Transverse colon (tissue), 4 donors: ENCODE data around the gene RHOBTB3. TPM values are rescaled to one million over a fixed set of nuclear protein-coding genes. Genes with fewer than 3 reads are reported as not detected.
A peak's percentile ranks its signal among the peaks of the same experiment; 100 is the strongest.

Experiments
- DNase-seq: peaks from one replicate; pipeline ENCODE4 v3.0.0-alpha.2; 2019
- H3K27ac ChIP-seq, 4 donors: fragments of 200-600 bp; sonication (generic); 2 replicates each; pipeline ENCODE4 v1.5.1; 2016 to 2018; ENCODE audit warnings: inconsistent platforms in 4 of 4
- H3K27me3 ChIP-seq: fragments of 200-600 bp; sonication (generic); 2 replicates; pipeline ENCODE4 v1.5.1; 2017; ENCODE audit warnings: inconsistent platforms
- H3K36me3 ChIP-seq, 4 donors: fragments of 200-600 bp; sonication (generic); 2 replicates each; pipeline ENCODE4 v1.5.1; 2017 to 2019; ENCODE audit warnings: inconsistent platforms in 4 of 4
- H3K4me1 ChIP-seq, 4 donors: fragments of 200-600 bp; sonication (generic); 2 replicates each; pipeline ENCODE4 v1.5.1; 2017 to 2020; ENCODE audit warnings: inconsistent platforms in 4 of 4
- H3K4me3 ChIP-seq, 4 donors: fragments of 200-600 bp; sonication (generic); 1 replicate in 1 of 4; 2 replicates in 3 of 4; pipeline versions ENCODE4 v1.5.1 to v1.6.1; 2017 to 2019; ENCODE audit warnings: inconsistent platforms in 4 of 4
- H3K9me3 ChIP-seq, 2 donors: fragments of 200-600 bp; sonication (generic); 2 replicates each; pipeline ENCODE4 v1.5.1; 2017 to 2019; ENCODE audit warnings: inconsistent platforms in 2 of 2
- EP300 ChIP-seq: sonication (generic); formaldehyde crosslinking; IDR thresholded peaks from one replicate; pipeline ENCODE4 v1.6.1; 2017; ENCODE audit warnings: antibody characterized with exemption, low read depth
- POLR2A ChIP-seq: fragments of 450-650 bp; IDR thresholded peaks from one replicate; pipeline ENCODE4 v1.6.1; 2016; ENCODE audit warnings: antibody characterized with exemption, mild to moderate bottlenecking, moderate library complexity
- POLR2AphosphoS5 ChIP-seq, 3 donors: sonication (generic); formaldehyde crosslinking; IDR thresholded peaks; one replicate each; pipeline ENCODE4 v1.6.1; 2016; ENCODE audit warnings: antibody characterized with exemption in 3 of 3
- whole genome bisulfite sequencing, 2 donors: methylation state at CpG; one replicate each; pipeline ENCODE4 v1.1.5; 2018; ENCODE audit warnings: low coverage in 1 of 2; 5-methylcytosine and 5-hydroxymethylcytosine counted together
- in situ Hi-C, 4 donors: fragments of 200-750 bp; cut with MboI; loops; one replicate each; pipeline versions ENCODE4 v1.15.0 to v1.15.1; 2017; ENCODE audit warnings: low sequenced_read_pairs in 3 of 4, low pct_ligation_motif_present in 1 of 4, low pct_unique_long_range_greater_than_20kb in 1 of 4
- intact Hi-C: fragments of 100-400 bp; cut with DNase I; formaldehyde crosslinking; loops from one replicate; pipeline ENCODE4 v1.15.1; 2023; ENCODE audit warnings: low total_unique reads
- total RNA-seq, 4 donors: library from RNA; depleted of rRNA; stranded (reverse); fragments of >200 nt; gene quantifications; one replicate each; pipeline ENCODE4 v1.1.0, GENCODE V29; 2016
- TF ChIP-seq, protein P1 (sequence below), 5 experiments: fragments of 200-600 bp in 3 of 5; fragments of 450-650 bp in 2 of 5; sonication (generic) in 3 of 5; IDR thresholded peaks; 1 replicate in 2 of 5; 2 replicates in 3 of 5; pipeline ENCODE4 v1.5.1; 2016 to 2017; ENCODE audit warnings: antibody characterized with exemption in 5 of 5, inconsistent platforms in 3 of 5, mild to moderate bottlenecking in 2 of 5, moderate library complexity in 1 of 5

Gene RHOBTB3
- total RNA-seq, 4 donors from 2014 or later, result 53.0 to 143 (median 84.2) TPM

DNA sequence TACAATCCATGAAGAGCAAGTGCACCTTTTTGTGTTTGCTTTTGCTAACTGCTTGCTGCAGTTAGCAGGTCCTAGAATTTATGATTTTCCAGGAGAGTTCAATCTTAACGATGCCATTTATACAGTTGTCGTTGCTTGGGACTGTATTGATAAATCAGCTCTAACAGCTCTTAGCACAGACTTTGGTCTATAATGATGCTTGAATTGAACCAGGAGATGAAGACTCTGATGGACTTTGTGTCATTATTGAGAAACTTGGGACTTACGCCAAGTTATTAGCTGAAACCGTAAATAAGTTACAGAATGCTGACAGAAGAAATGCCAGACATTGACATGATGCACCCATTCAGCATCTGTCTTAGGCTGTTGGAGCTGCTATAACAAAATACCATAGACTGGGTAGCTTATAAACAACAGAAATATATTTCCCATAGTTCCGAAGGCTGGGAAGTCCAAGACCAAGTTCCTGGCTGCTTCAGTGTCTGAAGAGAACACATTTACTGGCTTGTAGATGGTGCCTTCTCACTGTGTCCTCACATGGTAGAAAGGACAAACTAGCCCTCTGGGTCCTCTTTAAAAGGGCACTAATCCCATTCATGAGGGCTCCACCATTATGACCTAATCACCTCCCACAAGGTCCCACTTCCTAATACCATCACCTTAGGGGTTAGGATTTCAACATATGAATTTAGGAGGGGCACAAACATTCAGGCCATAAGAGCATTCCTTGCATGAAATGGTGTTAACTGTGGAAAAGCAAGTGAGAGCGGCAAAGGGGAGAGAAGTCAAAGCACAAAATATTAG, 73.8 kb downstream of the RHOBTB3 start:
- intact Hi-C loops (no loop called here), in situ Hi-C loops (no loop called here)
- peaks cover 0 to 5% of the 10 kb centered on the region in 2 donors for H3K9me3 ChIP-seq
- no peaks in the 10 kb centered on the region for H3K27me3 ChIP-seq
- no peak for DNase-seq
- 70 to 76% methylated on average over 5 to 6 of the region's 6 CpGs for WGBS, 2 donors
- H3K4me3 ChIP-seq, result no peak overlapping the region
- no peaks in the 10 kb centered on the region for H3K36me3 ChIP-seq
- peaks cover 14 to 35% (median 25%) of the 10 kb centered on the region in 4 donors for H3K4me1 ChIP-seq
- H3K27ac ChIP-seq, result no peak overlapping the region
- TF ChIP-seq POLR2A, result no peak
- TF ChIP-seq EP300, result no peak
- TF ChIP-seq POLR2AphosphoS5 (IDR thresholded peaks at IDR 0.05), result no peak
- TF ChIP-seq, protein P1, sequence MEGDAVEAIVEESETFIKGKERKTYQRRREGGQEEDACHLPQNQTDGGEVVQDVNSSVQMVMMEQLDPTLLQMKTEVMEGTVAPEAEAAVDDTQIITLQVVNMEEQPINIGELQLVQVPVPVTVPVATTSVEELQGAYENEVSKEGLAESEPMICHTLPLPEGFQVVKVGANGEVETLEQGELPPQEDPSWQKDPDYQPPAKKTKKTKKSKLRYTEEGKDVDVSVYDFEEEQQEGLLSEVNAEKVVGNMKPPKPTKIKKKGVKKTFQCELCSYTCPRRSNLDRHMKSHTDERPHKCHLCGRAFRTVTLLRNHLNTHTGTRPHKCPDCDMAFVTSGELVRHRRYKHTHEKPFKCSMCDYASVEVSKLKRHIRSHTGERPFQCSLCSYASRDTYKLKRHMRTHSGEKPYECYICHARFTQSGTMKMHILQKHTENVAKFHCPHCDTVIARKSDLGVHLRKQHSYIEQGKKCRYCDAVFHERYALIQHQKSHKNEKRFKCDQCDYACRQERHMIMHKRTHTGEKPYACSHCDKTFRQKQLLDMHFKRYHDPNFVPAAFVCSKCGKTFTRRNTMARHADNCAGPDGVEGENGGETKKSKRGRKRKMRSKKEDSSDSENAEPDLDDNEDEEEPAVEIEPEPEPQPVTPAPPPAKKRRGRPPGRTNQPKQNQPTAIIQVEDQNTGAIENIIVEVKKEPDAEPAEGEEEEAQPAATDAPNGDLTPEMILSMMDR (IDR thresholded peaks at IDR 0.05), result no peak

DNA sequence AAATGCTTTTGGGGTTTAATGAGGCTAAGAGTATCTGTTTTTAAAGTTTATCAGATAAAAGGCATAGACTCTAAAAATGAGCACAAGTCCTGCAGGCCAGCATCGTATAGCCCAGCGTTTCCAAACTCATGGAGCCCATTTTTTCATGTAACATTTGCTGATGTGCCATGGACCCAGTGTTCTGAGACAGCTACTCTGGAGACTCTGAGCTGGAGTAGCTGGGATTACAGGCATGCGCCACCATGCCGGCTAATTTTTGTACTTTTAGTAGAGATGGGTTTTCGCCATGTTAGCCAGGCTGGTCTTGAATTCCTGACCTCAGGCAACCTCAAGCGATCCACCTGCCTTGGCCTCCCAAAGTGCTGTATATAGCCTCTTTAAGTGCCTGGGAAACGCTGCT, 75.6 kb downstream of the RHOBTB3 start:
- Histone ChIP-seq H3K36me3 (no peaks in the 10 kb centered on the region), H3K4me3 (no peak overlapping the region), H3K27ac (no peak overlapping the region), H3K4me1 (peaks cover 23 to 46% (median 42%) of the 10 kb centered on the region in 4 donors), H3K9me3 (peaks cover 0 to 5% of the 10 kb centered on the region in 2 donors), H3K27me3 (no peaks in the 10 kb centered on the region)
- in situ Hi-C loops, result no loop called here
- intact Hi-C loops, result no loop called here
- TF ChIP-seq EP300, result no peak
- TF ChIP-seq POLR2AphosphoS5 (IDR thresholded peaks at IDR 0.05), result no peak
- TF ChIP-seq, protein P1 (IDR thresholded peaks at IDR 0.05), result no peak
- TF ChIP-seq POLR2A, result no peak
- DNase-seq, result no peak
- 92 to 97% methylated on average over 5 to 7 of the region's 7 CpGs for WGBS, 2 donors

DNA sequence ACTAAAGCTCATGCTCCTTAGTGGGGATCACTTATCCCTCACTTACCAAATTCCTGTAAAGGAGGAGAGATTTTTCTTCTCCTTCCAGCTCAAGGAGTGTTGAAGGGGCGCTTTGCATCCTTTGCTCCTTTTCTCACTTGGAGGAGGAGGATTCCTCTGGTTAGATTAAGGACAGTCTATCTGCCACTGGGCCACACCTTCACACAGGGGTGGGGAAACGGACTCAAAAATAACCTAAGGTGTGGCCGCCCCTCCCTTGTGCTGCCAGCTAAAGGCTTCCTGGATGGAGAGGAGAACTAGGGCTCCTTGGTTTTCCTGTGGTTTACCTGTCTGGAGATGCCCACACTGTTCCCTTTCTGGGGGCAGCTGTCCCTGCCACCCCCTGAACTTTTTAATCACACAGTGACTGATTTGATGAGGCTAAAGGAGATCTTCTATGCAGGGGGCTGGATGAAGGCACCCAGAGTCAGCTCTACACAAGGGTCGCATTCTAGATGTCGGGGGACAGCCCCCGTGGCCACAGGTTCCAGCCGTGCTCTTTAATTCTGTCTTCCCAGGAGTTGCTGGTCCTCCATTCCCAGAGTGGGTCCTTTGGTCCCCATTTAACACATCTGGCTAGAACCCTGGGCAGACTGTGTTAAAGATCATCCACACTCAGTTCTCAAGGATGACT, 77.0 kb downstream of the RHOBTB3 start:
- no peak for TF ChIP-seq EP300
- TF ChIP-seq, protein P1 (IDR thresholded peaks at IDR 0.05), result no peak
- TF ChIP-seq POLR2A, result no peak
- no peak for TF ChIP-seq POLR2AphosphoS5 (IDR thresholded peaks at IDR 0.05)
- Histone ChIP-seq H3K27ac (peak overlapping the region; percentile 72 to 79 (median 74)), H3K4me3 (no peak overlapping the region), H3K27me3 (no peaks in the 10 kb centered on the region), H3K9me3 (peaks cover 0 to 5% of the 10 kb centered on the region in 2 donors), H3K4me1 (peaks cover 30 to 58% (median 51%) of the 10 kb centered on the region in 4 donors), H3K36me3 (no peaks in the 10 kb centered on the region)
- DNase-seq, result peak; percentile 74
- WGBS, 2 donors, result 60% methylated on average over 1 to 7 of the region's 7 CpGs
- in situ Hi-C loops (no loop called here), intact Hi-C loops (no loop called here)

DNA sequence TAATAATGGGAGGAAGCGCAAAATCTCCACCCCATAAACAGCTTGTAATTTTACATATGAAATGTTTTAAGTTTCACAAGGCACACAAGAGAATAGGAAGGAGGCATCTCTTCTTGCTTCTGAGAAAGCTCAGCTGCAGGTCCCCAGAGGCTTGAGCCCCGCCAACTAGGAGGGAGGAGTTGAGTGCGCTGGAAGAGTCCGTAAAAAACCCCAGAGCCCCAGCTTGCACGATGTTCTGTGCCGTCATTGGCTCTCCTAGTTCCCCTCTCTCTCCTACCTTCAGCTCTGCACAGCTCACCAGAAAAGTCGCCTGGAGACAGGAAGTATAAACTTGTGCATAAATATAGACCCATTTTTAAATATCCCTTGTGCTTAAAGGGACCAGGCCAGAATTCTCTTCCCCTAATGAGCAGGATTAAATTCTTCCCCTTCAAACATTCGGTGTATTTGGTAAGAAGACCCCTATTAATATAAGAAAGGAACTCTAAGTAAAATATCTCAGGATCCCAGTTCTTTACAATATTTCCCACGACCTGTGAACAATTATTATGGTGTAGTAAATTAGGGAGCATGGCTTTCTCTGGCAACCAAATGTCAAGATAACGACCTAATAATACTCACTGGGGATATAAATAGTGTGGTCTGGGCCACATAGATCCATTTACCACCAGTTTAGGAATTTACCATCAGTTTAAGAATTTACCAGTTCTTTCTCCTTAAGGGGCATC, 77.7 kb downstream of the RHOBTB3 start:
- in situ Hi-C loops, result no loop called here
- 10 to 19% methylated on average over 9 to 10 of the region's 10 CpGs for WGBS, 2 donors
- H3K9me3 ChIP-seq, result peaks cover 0 to 5% of the 10 kb centered on the region in 2 donors
- intact Hi-C loops, result no loop called here
- peaks cover 30 to 65% (median 52%) of the 10 kb centered on the region in 4 donors for H3K4me1 ChIP-seq
- peak overlapping the region; percentile 72 to 79 (median 74) for H3K27ac ChIP-seq
- H3K27me3 ChIP-seq, result no peaks in the 10 kb centered on the region
- no peak for TF ChIP-seq POLR2A
- TF ChIP-seq EP300, result no peak
- TF ChIP-seq POLR2AphosphoS5 (IDR thresholded peaks at IDR 0.05), result no peak
- TF ChIP-seq, protein P1 (IDR thresholded peaks at IDR 0.05), result no peak
- DNase-seq, result peak; percentile 82
- H3K36me3 ChIP-seq, result no peaks in the 10 kb centered on the region
- no peak overlapping the region for H3K4me3 ChIP-seq
